NCI-H2107 treated with DMSO at 0.1 percent for 48 hours (cell line): ENCODE measurements around the gene DPYSL4.

Experiments
- DNase-seq: peaks from one replicate; lab custom pipeline; 2025; ENCODE audit not compliant: unreplicated experiment; lab: John Stamatoyannopoulos, UW

Gene DPYSL4

GRCh38 chr10:132176623-132177500 lies 9.9 kb upstream of the DPYSL4 start:
- DNase-seq = no peak

- DNase-seq = no peak
These were observed 8.7 kb upstream of the DPYSL4 start for GRCh38 chr10:132178046-132178445.

- no peak for DNase-seq
These were observed 7.8 kb upstream of the DPYSL4 start for GRCh38 chr10:132178672-132179545.

GRCh38 chr10:132179551-132180392 lies 7.0 kb upstream of the DPYSL4 start:
- DNase-seq = no peak

GRCh38 chr10:132180736-132181135 lies 6.0 kb upstream of the DPYSL4 start:
- no peak for DNase-seq

GRCh38 chr10:132181691-132182425 lies 4.9 kb upstream of the DPYSL4 start:
- DNase-seq = no peak

GRCh38 chr10:132182591-132182990 lies 4.2 kb upstream of the DPYSL4 start:
- no peak for DNase-seq

GRCh38 chr10:132183046-132183445 lies 3.7 kb upstream of the DPYSL4 start:
- DNase-seq = no peak

GRCh38 chr10:132184816-132185593 lies 1.7 kb upstream of the DPYSL4 start:
- no peak for DNase-seq

- no peak for DNase-seq
These were observed 904 bp upstream of the DPYSL4 start for GRCh38 chr10:132185601-132186487.

GRCh38 chr10:132187430-132188138 lies 836 bp downstream of the DPYSL4 start:
- DNase-seq = no peak

GRCh38 chr10:132188331-132188730 lies 1.6 kb downstream of the DPYSL4 start:
- DNase-seq = no peak

GRCh38 chr10:132189016-132189415 lies 2.3 kb downstream of the DPYSL4 start:
- no peak for DNase-seq

GRCh38 chr10:132189810-132190422 lies 3.2 kb downstream of the DPYSL4 start:
- no peak for DNase-seq

- no peak for DNase-seq
These were observed 5.6 kb downstream of the DPYSL4 start for GRCh38 chr10:132192076-132192975.

- DNase-seq = no peak
These were observed 6.4 kb downstream of the DPYSL4 start for GRCh38 chr10:132192991-132193665.
